Measurements from ENCODE around the gene TNS1. TPM values are rescaled to one million over a fixed set of nuclear protein-coding genes. Genes with fewer than 3 reads are reported as not detected.

Gene TNS1
- total and polyA plus RNA-seq, 10 of the 15 experiments (the other 5 are each of a cell fraction or from before 2014, with no cell fraction given) = 0.05 to 0.44 TPM; not detected in 8

DNA sequence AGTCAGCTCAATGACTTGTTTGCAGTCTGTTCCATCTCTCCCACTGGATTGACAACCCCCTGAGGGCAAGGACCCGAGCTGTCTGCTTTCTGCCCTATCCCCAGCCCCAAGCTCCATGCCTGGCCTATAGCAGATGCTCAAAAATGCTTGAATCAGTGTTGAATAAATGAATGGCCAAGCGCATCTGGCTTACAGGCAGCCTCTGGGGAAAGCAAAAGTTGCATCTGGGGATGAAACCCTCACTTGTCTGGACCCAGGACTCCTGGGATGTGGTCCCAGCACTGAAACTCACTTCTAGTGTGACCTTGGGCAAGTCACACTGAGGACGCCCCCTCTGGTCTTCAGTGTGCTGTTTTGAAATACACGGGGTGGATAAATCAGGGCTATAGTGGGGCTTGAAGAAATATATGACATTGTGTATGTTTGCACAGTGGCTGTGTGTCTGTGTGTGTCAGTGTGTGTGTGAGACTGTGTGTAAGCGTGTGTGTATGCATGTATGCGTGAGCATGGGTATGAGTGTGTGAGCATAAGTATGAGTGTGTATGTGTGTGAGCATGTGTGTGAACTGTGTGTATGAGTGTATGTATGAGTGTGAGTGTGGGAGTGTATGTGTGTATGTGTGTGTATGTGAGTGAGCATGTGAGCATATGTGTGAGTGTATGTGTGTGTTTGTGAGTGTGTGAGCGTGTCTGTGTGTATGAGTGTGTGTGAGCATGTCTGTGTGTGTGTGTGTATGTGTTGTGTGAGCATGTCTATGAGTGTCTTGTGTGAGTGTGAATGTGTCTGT is 27.8 kb upstream of the TNS1 start (continued):
- TF ChIP-seq, protein P1, sequence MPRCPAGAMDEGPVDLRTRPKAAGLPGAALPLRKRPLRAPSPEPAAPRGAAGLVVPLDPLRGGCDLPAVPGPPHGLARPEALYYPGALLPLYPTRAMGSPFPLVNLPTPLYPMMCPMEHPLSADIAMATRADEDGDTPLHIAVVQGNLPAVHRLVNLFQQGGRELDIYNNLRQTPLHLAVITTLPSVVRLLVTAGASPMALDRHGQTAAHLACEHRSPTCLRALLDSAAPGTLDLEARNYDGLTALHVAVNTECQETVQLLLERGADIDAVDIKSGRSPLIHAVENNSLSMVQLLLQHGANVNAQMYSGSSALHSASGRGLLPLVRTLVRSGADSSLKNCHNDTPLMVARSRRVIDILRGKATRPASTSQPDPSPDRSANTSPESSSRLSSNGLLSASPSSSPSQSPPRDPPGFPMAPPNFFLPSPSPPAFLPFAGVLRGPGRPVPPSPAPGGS (IDR thresholded peaks at IDR 0.05; ENCODE audit: borderline replicate concordance, insufficient read depth, low read depth, low read length, poor library complexity, severe bottlenecking) = peak; percentile 86

GRCh38 chr2:218029366-218030360 is 26.9 kb upstream of the TNS1 start:
- H4K20me1 ChIP-seq (ENCODE audit: control insufficient read depth, insufficient read depth) = no peaks in the 10 kb centered on the region
- ChIA-PET SMC1A (ENCODE audit: uncharacterized antibody, unreplicated experiment) (no interaction called here), CTCF (no interaction called here), RAD21 (ENCODE audit: unreplicated experiment) (no interaction called here), POLR2A (no interaction called here)
- H3K27ac ChIP-seq (ENCODE audit: control insufficient read depth, insufficient read depth) = no peak overlapping the region
- no peak overlapping the region for H3K9ac ChIP-seq (ENCODE audit: control insufficient read depth, insufficient read depth, low read length)
- no peak for ATAC-seq
- no peak overlapping the region for H3K4me3 ChIP-seq
- no peak overlapping the region for H2AFZ ChIP-seq (ENCODE audit: control insufficient read depth, low read depth, low read length)
- H3K27me3 ChIP-seq (replicated peaks in 1 of 2; ENCODE audit: control insufficient read depth in 2 of 2, insufficient read depth in 2 of 2, low read length in 1 of 2) = no peaks in the 10 kb centered on the region; a peak in 2 of 4 replicates
- H3K4me1 ChIP-seq (ENCODE audit: control insufficient read depth, insufficient read depth, low read length) = peaks cover 6% of the 10 kb centered on the region
- no peak for FAIRE-seq
- in situ Hi-C loops (cut with MboI) (no loop called here), intact Hi-C loops (cut with micrococcal nuclease; ENCODE audit: unreplicated experiment) (no loop called here)
- no TSS peak for BruUV-seq (replicated peaks)
- 40% methylated on average over 17 of the region's 17 CpGs for WGBS (ENCODE audit: insufficient coverage, insufficient replicate concordance, low lambda C conversion rate, missing lambda C conversion rate)
- DNase-seq (ENCODE audit: low read depth, low spot score) = no peak
- no peaks in the 10 kb centered on the region for H3K36me3 ChIP-seq (ENCODE audit: control insufficient read depth in 2 of 2, insufficient read depth in 2 of 2, low read length in 1 of 2)
- H3K9me3 ChIP-seq (replicated peaks; ENCODE audit: control insufficient read depth, insufficient read depth, low read length) = no peaks in the 10 kb centered on the region
- H3K4me2 ChIP-seq (ENCODE audit: control insufficient read depth, insufficient read depth) = no peak overlapping the region
- no peaks in the 10 kb centered on the region for H3K79me2 ChIP-seq (ENCODE audit: control insufficient read depth, insufficient read depth, low read length)
- no peak for TF ChIP-seq HCFC1 (IDR thresholded peaks at IDR 0.05; ENCODE audit: low read length)
- TF ChIP-seq, protein P2, sequence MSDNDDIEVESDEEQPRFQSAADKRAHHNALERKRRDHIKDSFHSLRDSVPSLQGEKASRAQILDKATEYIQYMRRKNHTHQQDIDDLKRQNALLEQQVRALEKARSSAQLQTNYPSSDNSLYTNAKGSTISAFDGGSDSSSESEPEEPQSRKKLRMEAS (IDR thresholded peaks at IDR 0.05; ENCODE audit: low read depth, low read length) = no peak
- TF ChIP-seq, protein P3, sequence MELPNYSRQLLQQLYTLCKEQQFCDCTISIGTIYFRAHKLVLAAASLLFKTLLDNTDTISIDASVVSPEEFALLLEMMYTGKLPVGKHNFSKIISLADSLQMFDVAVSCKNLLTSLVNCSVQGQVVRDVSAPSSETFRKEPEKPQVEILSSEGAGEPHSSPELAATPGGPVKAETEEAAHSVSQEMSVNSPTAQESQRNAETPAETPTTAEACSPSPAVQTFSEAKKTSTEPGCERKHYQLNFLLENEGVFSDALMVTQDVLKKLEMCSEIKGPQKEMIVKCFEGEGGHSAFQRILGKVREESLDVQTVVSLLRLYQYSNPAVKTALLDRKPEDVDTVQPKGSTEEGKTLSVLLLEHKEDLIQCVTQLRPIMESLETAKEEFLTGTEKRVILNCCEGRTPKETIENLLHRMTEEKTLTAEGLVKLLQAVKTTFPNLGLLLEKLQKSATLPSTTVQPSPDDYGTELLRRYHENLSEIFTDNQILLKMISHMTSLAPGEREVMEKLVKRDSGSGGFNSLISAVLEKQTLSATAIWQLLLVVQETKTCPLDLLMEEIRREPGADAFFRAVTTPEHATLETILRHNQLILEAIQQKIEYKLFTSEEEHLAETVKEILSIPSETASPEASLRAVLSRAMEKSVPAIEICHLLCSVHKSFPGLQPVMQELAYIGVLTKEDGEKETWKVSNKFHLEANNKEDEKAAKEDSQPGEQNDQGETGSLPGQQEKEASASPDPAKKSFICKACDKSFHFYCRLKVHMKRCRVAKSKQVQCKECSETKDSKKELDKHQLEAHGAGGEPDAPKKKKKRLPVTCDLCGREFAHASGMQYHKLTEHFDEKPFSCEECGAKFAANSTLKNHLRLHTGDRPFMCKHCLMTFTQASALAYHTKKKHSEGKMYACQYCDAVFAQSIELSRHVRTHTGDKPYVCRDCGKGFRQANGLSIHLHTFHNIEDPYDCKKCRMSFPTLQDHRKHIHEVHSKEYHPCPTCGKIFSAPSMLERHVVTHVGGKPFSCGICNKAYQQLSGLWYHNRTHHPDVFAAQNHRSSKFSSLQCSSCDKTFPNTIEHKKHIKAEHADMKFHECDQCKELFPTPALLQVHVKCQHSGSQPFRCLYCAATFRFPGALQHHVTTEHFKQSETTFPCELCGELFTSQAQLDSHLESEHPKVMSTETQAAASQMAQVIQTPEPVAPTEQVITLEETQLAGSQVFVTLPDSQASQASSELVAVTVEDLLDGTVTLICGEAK (IDR thresholded peaks at IDR 0.05; ENCODE audit: borderline replicate concordance) = no peak
- no peak for TF ChIP-seq FOS (IDR thresholded peaks at IDR 0.05; ENCODE audit: borderline replicate concordance, extremely low read depth, insufficient read length)
- TF ChIP-seq, protein P4, sequence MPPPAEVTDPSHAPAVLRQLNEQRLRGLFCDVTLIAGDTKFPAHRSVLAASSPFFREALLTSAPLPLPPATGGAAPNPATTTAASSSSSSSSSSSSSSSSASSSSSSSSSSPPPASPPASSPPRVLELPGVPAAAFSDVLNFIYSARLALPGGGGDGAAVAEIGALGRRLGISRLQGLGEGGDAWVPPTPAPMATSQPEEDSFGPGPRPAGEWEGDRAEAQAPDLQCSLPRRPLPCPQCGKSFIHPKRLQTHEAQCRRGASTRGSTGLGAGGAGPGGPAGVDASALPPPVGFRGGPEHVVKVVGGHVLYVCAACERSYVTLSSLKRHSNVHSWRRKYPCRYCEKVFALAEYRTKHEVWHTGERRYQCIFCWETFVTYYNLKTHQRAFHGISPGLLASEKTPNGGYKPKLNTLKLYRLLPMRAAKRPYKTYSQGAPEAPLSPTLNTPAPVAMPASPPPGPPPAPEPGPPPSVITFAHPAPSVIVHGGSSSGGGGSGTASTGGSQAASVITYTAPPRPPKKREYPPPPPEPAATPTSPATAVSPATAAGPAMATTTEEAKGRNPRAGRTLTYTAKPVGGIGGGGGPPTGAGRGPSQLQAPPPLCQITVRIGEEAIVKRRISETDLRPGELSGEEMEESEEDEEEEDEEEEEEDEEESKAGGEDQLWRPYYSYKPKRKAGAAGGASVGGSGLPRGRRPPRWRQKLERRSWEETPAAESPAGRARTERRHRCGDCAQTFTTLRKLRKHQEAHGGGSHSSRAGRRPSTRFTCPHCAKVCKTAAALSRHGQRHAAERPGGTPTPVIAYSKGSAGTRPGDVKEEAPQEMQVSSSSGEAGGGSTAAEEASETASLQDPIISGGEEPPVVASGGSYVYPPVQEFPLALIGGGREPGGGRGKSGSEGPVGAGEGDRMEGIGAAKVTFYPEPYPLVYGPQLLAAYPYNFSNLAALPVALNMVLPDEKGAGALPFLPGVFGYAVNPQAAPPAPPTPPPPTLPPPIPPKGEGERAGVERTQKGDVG (CRISPR knock-in tag; IDR thresholded peaks at IDR 0.05) = no peak
